HG03457 (cell line): ENCODE measurements around the gene DMP1.

ENCODE experiments used
- ATAC-seq: cut with Tn5 transposase; IDR thresholded peaks from one replicate; pipeline ENCODE4 v1.9.1; 2021; ENCODE audit warnings: moderate number of reproducible peaks; ENCODE audit not compliant: unreplicated experiment

Gene DMP1, protein sequence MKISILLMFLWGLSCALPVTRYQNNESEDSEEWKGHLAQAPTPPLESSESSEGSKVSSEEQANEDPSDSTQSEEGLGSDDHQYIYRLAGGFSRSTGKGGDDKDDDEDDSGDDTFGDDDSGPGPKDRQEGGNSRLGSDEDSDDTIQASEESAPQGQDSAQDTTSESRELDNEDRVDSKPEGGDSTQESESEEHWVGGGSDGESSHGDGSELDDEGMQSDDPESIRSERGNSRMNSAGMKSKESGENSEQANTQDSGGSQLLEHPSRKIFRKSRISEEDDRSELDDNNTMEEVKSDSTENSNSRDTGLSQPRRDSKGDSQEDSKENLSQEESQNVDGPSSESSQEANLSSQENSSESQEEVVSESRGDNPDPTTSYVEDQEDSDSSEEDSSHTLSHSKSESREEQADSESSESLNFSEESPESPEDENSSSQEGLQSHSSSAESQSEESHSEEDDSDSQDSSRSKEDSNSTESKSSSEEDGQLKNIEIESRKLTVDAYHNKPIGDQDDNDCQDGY

DNA sequence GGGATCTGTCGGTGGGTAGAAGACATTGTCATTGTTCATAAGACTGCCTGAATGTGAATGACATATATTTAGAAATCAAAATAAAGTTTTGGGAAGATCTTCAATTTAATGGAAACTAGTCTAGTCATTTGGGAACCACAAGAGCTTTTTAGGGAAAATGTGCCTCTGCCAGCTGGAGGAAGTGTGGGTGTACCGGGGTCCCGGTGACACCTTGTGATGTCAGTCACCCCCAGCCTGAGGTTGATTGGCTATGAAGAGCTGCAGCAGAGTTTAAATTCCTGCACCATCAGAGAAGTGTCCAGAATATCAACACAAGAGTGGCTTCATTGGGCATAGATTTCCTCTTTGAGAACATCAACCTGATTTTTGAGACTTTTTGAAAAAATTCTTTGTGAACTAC is at the start of gene DMP1:
TSS of gene DMP1 (plus strand) at position 301 of the 400 bp plus-strand sequence. CDS start 6,213 bp downstream, outside the sequence.
- no peak for ATAC-seq

DNA sequence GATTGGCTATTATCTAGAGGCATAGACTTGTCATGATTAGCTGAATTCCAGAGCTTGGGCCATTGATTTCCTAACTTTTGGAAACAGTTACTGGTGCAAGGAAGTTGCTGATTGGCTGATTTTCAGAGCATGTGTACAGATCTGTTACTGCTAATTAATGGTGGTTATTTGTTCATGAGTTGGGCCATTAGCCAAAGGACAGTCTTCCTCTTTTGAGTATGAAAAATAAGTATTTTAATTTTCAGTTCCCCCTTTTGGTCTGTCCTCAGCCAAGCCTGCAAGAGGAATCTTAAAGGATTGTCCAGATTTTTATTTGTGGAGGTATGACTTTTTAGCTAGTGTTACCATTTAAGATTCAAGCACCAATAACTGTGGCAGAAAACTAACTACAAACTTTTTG is 48.7 kb upstream of the DMP1 start:
- ATAC-seq, result no peak

- no peak for ATAC-seq
These were observed 41.9 kb upstream of the DMP1 start, which contains the start of gene DSPP for GRCh38 chr4:87608229-87608628. Gene DSPP (plus strand): TSS chr4:87608529. CDS start chr4:87610909, 2,380 bp downstream.

- no peak for ATAC-seq
These were observed 35.7 kb upstream of the DMP1 start for GRCh38 chr4:87614292-87614890.

GRCh38 chr4:87616268-87616667 is 33.8 kb upstream of the DMP1 start:
- ATAC-seq, result no peak

DNA sequence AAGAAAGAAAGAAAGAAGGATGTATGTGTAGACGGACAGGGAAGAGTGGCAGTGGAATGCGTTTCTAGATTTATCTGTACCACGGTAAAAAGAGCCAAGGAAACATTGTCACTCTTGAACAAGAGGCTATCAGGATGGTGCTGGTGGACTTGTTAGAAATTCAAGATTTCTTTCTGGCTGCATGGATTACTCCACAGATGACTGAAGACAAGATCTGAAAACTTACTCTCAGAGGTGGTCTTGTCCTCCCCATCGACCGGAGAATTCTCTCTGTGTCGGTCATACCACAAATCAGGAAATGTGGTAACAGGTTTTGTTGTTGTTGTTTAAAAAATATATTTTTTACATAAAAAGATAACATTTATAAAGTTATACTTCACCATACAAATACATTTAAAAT is 30.0 kb upstream of the DMP1 start:
- no peak for ATAC-seq

DNA sequence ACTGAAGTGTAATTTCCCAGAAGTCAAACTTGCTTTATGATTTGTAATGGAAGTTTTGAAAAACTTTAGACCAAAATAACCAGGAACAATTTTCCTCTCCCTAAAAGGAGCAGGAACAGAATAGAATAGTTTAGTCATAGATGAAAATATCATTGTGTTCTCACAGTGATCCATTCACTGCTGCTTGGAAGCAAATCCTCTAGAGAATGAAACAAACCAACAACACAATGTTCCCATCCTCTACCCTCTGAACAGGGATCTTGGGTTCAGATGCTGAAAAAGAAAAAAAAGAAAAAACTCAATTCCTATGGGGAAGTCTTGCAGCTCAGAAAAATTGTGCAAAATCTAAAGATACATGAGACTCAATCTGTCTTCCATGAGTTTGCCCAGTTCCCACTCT is 29.6 kb upstream of the DMP1 start:
- ATAC-seq, result no peak

- no peak for ATAC-seq
These were observed 27.8 kb upstream of the DMP1 start for GRCh38 chr4:87622303-87622702.

DNA sequence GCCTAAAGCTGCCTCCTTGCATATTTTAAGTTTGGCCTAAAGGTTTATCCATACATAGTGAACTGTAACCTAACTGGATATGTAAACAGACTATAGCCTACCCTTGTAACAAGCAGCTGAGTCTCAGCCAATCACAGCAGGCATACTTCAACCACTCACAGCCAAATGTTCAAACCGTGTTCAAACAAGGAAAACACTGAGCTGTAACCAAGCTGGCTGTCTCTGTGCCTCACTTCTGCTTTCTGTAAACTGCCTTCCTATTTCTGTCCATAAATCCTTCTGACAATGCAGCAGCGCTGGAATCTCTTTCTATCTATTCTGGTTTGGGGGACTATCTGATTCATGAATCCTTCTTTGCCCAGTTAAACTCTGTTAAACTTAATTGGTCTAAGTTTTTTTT is 25.4 kb upstream of the DMP1 start:
- ATAC-seq, result no peak

DNA sequence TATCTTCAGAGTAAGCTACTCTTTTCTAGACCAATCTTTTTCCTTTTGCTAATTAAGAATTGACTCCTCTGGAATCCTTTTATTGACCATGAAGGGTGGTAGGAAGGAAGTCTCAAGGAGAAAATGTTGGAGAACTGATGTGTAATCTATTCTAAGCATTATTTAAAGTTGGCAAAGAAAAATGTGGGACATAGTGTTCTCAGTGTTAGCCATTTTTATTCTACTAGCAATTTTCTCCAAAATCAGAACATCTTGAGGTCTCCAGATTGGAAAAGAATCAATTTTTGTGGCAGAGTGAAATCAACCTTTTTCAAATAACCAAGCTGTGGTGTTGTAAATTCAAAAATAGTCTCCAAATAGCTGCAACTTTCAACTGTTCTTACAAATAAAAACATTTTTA is 18.4 kb upstream of the DMP1 start:
- ATAC-seq, result no peak

GRCh38 chr4:87632469-87632868 is 17.6 kb upstream of the DMP1 start:
- no peak for ATAC-seq

- ATAC-seq, result no peak
These were observed 16.8 kb upstream of the DMP1 start for GRCh38 chr4:87633243-87633642.

DNA sequence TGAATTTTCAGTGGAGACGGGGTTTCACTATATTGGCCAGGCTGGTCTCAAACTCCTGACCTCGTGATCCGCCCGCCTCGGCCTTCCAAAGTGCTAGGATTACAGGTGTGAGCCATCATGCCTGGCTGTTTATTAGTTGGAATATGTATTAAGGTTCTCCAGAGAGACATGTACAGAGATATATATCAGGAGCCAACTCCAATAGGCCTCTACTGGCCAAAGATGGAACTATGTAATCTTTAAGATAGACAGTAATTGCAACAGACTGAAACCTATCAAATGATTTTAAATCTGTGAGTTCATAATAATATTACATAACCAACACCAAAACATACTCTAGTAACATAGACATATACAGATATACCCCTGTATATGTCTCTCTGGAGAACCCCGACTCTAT is 5.8 kb upstream of the DMP1 start:
- no peak for ATAC-seq

DNA sequence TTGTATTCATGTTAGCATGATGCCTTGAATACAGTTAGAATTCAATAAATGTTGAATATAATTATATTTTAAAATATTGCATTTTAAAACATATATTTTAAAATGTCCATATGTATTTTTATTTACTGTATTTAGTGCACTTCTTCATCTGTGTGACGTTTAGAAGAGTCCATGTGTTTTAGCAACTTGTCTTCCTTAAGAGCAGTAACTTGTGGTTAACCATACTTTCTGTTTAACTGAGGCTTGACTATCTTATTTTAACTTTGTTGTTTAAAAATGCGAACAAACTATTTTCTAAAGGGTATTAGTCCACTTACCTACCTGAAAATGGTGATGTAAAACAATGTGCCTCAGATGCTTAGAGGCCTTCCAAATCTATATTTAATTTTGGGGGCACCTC is 858 bp downstream of the DMP1 start:
- no peak for ATAC-seq

DNA sequence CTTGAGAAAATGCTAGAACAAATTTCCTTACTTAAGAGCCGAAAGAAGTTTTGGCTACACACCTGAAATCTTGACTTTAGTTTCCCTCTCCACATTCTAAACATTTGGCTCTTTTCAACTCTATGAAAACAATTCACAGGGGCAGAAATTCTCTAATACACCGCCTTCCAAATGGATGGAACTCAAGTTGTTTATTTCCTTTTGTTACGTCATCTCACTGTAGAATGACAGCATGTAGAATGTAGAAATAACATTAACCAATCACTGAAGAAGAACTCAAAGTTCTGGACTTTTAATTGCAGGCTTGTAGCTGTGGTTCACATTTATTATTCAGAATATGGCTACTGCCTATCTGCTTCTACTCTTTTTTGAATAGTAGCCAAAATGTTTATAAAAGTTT is 1.9 kb downstream of the DMP1 start:
- no peak for ATAC-seq

DNA sequence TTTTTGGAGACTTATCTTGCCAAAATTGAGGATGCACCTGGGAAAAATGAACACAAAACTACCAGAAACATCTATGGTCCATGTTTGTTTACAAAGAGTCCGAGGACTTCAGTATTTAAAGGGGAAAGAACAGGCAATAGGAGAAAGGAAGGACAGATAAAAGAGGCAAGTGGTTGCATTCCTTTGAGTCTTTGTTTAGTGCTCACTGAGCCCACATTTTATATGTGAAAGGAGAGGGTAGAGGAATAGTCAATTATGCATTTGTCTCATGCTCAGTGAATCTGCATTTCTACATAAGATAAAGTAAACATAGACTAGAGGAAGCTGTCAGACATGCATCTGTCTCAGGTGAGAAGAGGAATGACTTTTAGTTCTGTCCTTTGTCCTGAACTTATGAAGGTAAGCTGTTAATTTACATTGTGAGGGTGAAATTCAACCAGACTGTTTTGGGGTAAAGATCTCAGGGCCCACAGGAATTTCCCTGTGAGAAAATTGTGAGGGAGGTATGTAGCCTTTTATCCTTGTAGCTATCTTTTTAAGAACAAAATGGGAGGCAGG is 4.5 kb downstream of the DMP1 start:
- no peak for ATAC-seq

DNA sequence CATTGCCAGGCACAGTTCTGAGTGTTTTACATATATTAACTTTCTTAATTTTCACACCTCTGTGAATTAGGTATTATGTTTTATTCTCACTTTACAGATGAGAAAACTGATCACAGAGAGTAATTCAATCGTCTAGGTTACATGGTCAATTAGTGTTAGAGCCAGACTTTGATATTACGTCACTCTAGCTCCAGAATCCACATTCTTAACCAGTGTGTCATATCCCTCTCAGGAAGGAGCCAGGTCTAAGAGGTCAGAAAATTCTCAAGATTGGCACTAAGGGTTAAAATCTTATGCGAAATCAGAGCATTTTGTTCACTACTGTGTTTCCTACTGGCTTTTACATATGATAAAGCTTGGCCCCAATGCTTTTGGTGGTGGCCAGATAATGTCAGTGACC is 7.4 kb downstream of the DMP1 start:
- no peak for ATAC-seq

DNA sequence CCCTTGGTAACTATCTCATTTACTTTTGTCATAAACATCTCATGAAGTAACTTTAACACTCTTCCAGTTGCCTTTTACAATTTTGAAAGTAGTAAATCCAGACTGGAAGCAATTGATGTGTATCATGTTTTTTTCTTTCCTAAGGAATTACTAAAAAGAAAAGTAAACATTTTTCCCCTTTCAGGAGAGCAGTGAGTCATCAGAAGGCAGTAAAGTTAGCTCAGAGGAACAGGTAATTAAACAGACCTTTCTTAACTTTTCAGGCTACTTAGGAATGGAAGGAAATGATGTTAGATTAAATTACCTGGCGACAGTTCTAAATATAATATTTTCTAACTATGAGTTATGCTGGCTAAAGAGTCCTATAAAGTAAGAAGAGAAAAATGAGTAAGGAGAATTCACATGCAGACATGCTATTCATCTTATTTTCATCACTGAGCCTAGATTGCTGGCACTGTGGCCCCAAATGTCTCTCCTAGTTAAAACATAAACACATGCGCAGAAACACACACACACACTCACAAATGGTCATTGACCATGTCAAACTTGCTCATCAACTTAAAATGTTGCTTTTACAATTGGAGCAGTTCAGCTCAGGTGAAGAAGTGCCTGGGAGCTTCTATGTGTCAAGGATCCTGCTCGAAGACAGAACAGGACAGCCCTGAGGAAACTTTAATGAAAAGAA is 9.3 kb downstream of the DMP1 start:
- no peak for ATAC-seq

DNA sequence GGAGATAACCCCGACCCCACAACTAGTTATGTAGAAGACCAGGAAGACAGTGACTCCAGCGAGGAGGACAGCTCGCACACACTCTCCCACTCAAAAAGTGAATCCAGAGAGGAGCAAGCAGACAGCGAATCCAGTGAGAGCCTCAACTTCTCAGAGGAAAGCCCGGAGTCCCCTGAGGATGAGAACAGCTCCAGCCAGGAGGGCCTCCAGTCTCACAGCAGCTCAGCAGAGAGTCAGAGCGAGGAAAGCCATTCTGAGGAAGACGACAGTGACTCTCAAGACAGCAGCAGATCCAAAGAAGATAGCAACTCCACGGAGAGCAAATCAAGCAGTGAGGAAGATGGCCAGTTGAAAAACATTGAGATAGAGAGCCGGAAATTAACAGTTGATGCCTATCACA is 12.8 kb downstream of the DMP1 start:
- no peak for ATAC-seq

- ATAC-seq, result no peak
These were observed 19.3 kb downstream of the DMP1 start for GRCh38 chr4:87669373-87669772.

- ATAC-seq, result no peak
These were observed 27.7 kb downstream of the DMP1 start for GRCh38 chr4:87677731-87678130.
